GM12878 (cell line): ENCODE data around the gene OLR1. TPM values are rescaled to one million over a fixed set of nuclear protein-coding genes. Genes with fewer than 3 reads are reported as not detected.

Experiments
- ATAC-seq: fragments of 200-7000 bp; cut with Tn5 transposase; 3 replicates; pipeline ENCODE4 v1.9.1; 2020; ENCODE audit warnings: mild to moderate bottlenecking, moderate library complexity
- BruUV-seq: library from RNA; stranded (reverse); fragments of 400-500 nt; replicated peaks from 2 replicates; lab custom pipeline; 2021; lab: Mats Ljungman, UMichigan
- CTCF ChIA-PET: fragments of 300-600 bp; sonication (Branson Sonifier 250); formaldehyde crosslinking; extraction: SDS; loops from one replicate; lab custom pipeline; 2021; ENCODE audit warnings: inconsistent platforms; lab: Yijun Ruan, JAX
- POLR2A ChIA-PET: fragments of 350-600 bp; formaldehyde crosslinking; extraction: SDS; loops from one replicate; lab custom pipeline; 2021; ENCODE audit warnings: inconsistent platforms; lab: Charles Lee
- RAD21 ChIA-PET: fragments of 300-600 bp; sonication (Branson Sonifier 250); formaldehyde crosslinking; loops from one replicate; lab custom pipeline; 2023; ENCODE audit warnings: antibody characterized with exemption; ENCODE audit not compliant: unreplicated experiment; lab: Charles Lee
- SMC1A ChIA-PET: fragments of 300-600 bp; sonication (Branson Sonifier 250); formaldehyde crosslinking; loops from one replicate; lab custom pipeline; 2023; ENCODE audit not compliant: unreplicated experiment, uncharacterized antibody; lab: Charles Lee
- DNase-seq: peaks from one replicate; pipeline ENCODE4 v3.0.0-alpha.2; 2011; ENCODE audit warnings: low read depth, low spot score
- FAIRE-seq: peaks from 3 replicates; lab custom pipeline; 2011; peaks lifted over from hg19 to GRCh38; lab: Jason Lieb, UNC
- H2AFZ ChIP-seq: 2 replicates; pipeline ENCODE4 v1.6.0; 2011; ENCODE audit warnings: low read depth, low read length, control low read depth; ENCODE audit not compliant: control insufficient read depth
- H3K27ac ChIP-seq: 2 replicates; pipeline ENCODE4 v1.5.1; 2011; ENCODE audit warnings: control low read depth; ENCODE audit not compliant: control insufficient read depth, insufficient read depth
- H3K27me3 ChIP-seq, 2 experiments: replicated peaks in 1 of 2; 2 replicates each; pipeline versions ENCODE4 v1.6.0 to v1.6.1; 2011; ENCODE audit warnings: low read length in 1 of 2; ENCODE audit not compliant: control insufficient read depth in 2 of 2, insufficient read depth in 2 of 2
- H3K36me3 ChIP-seq, 2 experiments: 2 replicates each; pipeline ENCODE4 v1.5.1; 2011; ENCODE audit warnings: low read length in 1 of 2; ENCODE audit not compliant: control insufficient read depth in 2 of 2, insufficient read depth in 2 of 2
- H3K4me1 ChIP-seq: 2 replicates; pipeline ENCODE4 v1.6.1; 2011; ENCODE audit warnings: mild to moderate bottlenecking, low read length, moderate library complexity, mixed read lengths; ENCODE audit not compliant: control insufficient read depth, insufficient read depth
- H3K4me2 ChIP-seq: 2 replicates; pipeline ENCODE4 v1.6.0; 2011; ENCODE audit warnings: control low read depth; ENCODE audit not compliant: control insufficient read depth, insufficient read depth
- H3K4me3 ChIP-seq: fragments of 200-600 bp; sonication (generic); 2 replicates; pipeline ENCODE4 v1.5.1; 2016
- H3K79me2 ChIP-seq: 2 replicates; pipeline ENCODE4 v1.6.0; 2011; ENCODE audit warnings: low read length; ENCODE audit not compliant: control insufficient read depth, insufficient read depth
- H3K9ac ChIP-seq: 2 replicates; pipeline ENCODE4 v1.8.0; 2011; ENCODE audit warnings: low read length, control low read depth, mixed read lengths; ENCODE audit not compliant: control insufficient read depth, insufficient read depth
- H3K9me3 ChIP-seq: replicated peaks from 3 replicates; pipeline ENCODE4 v1.5.1; 2011; ENCODE audit warnings: mild to moderate bottlenecking, low read length; ENCODE audit not compliant: control insufficient read depth, insufficient read depth
- H4K20me1 ChIP-seq: 2 replicates; pipeline ENCODE4 v1.6.0; 2011; ENCODE audit not compliant: control insufficient read depth, insufficient read depth
- BCLAF1 ChIP-seq: fragments of 450-650 bp; IDR thresholded peaks from 2 replicates; pipeline ENCODE4 v1.6.1; 2017; ENCODE audit warnings: antibody characterized with exemption, mild to moderate bottlenecking, moderate library complexity
- LARP7 ChIP-seq: fragments of 450-650 bp; IDR thresholded peaks from 2 replicates; pipeline ENCODE4 v1.6.1; 2017; ENCODE audit warnings: mild to moderate bottlenecking
- NFXL1 ChIP-seq: fragments of 450-650 bp; IDR thresholded peaks from 2 replicates; pipeline ENCODE4 v1.6.1; 2017; ENCODE audit warnings: antibody characterized with exemption, mild to moderate bottlenecking, borderline replicate concordance
- NFYA ChIP-seq: IDR thresholded peaks from 2 replicates; pipeline ENCODE4 v1.6.1; 2011; ENCODE audit warnings: low read depth, mild to moderate bottlenecking, low read length, improper control_type of control experiment, borderline replicate concordance
- WGBS: methylation state at CpG from one replicate; pipeline ENCODE4 v1.1.6; 2016; ENCODE audit warnings: low lambda C conversion rate; ENCODE audit not compliant: insufficient replicate concordance, insufficient coverage; ENCODE audit errors: missing lambda C conversion rate; 5-methylcytosine and 5-hydroxymethylcytosine counted together
- in situ Hi-C: fragments of 300-500 bp; cut with MboI; formaldehyde crosslinking; loops from 9 replicates; pipeline ENCODE4 v1.14.3; 2018; ENCODE audit warnings: mixed read lengths
- intact Hi-C: fragments of 100-400 bp; cut with micrococcal nuclease; formaldehyde crosslinking; loops from one replicate; pipeline ENCODE4 v1.14.2; 2022; ENCODE audit not compliant: unreplicated experiment
- polyA plus RNA-seq, 11 experiments: library from polyadenylated mRNA; depleted of rRNA in 4 of 11; unstranded in 6 of 11; stranded (reverse) in 5 of 11; fragments of >200 nt; fragmentation: Nextera tagmentation in 4 of 11; fragmentation: Illumina TruSeq in 1 of 11; extraction: Ambion mirVana in 4 of 11; extraction: Trizol in 1 of 11; gene quantifications; 1 replicate in 1 of 11; 2 replicates in 10 of 11; pipeline versions ENCODE4 v1.2.1 to v1.2.3, GENCODE V29; 2011 to 2016; ENCODE audit warnings: inconsistent platforms in 2 of 11, missing spikeins in 2 of 11, low read depth in 1 of 11
- total RNA-seq, 4 experiments: library from RNA; depleted of rRNA in 3 of 4; stranded (reverse); fragments of >200 nt in 3 of 4; fragmentation: Illumina TruSeq in 1 of 4; extraction: Trizol in 1 of 4; gene quantifications; 2 replicates each; pipeline versions ENCODE4 v1.2.1 to v1.2.3, GENCODE V29; 2013 to 2021
- TF ChIP-seq, protein P1 (sequence below): fragments of 450-650 bp; IDR thresholded peaks from 2 replicates; pipeline ENCODE4 v1.6.1; 2018; ENCODE audit warnings: borderline replicate concordance, mild to moderate bottlenecking; ENCODE audit not compliant: partially characterized antibody

The OLR1 gene
- total and polyA plus RNA-seq, 10 of the 15 experiments (the other 5 are each of a cell fraction or from before 2014, with no cell fraction given), result 0.08 TPM; not detected in 9

- no peaks in the 10 kb centered on the region for H4K20me1 ChIP-seq
- no peak overlapping the region for H3K27ac ChIP-seq
- H3K4me3 ChIP-seq, result no peak overlapping the region
- intact Hi-C loops, result no loop called here
- no peaks in the 10 kb centered on the region for H3K4me1 ChIP-seq
- TF ChIP-seq NFXL1 (no peak), LARP7 (no peak), NFYA (no peak)
- TF ChIP-seq, protein P1, sequence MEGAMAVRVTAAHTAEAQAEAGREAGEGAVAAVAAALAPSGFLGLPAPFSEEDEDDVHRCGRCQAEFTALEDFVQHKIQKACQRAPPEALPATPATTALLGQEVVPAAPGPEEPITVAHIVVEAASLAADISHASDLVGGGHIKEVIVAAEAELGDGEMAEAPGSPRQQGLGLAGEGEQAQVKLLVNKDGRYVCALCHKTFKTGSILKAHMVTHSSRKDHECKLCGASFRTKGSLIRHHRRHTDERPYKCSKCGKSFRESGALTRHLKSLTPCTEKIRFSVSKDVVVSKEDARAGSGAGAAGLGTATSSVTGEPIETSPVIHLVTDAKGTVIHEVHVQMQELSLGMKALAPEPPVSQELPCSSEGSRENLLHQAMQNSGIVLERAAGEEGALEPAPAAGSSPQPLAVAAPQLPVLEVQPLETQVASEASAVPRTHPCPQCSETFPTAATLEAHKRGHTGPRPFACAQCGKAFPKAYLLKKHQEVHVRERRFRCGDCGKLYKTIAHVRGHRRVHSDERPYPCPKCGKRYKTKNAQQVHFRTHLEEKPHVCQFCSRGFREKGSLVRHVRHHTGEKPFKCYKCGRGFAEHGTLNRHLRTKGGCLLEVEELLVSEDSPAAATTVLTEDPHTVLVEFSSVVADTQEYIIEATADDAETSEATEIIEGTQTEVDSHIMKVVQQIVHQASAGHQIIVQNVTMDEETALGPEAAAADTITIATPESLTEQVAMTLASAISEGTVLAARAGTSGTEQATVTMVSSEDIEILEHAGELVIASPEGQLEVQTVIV, result no peak
- TF ChIP-seq, all 136 proteins: peak for 0
- Histone ChIP-seq H3K9me3 (no peaks in the 10 kb centered on the region; the same call in 2 of the 3 replicates), H3K79me2 (no peaks in the 10 kb centered on the region), H3K4me2 (no peak overlapping the region), H3K9ac (no peak overlapping the region), H3K27me3 (no peaks in the 10 kb centered on the region; a peak in 1 of 4 replicates), H2AFZ (no peak overlapping the region), H3K36me3 (no peaks in the 10 kb centered on the region)
- BruUV-seq, result no TSS peak
- no peak for FAIRE-seq
- 73% methylated on average over 3 of the region's 3 CpGs for WGBS
- ChIA-PET POLR2A (no interaction called here), CTCF (interaction anchor here (0.6 to 3.3 kb wide), 3 partner anchors 9 to 370 kb away, joined by 3 to 11 read pairs (median 6); partner anchors contain the start of gene CLEC7A), SMC1A (no interaction called here), RAD21 (no interaction called here)
- no peak for DNase-seq
- in situ Hi-C loops, result no loop called here
- no peak for ATAC-seq
Measured at GRCh38 chr12:10119066-10119465, 52.9 kb downstream of the OLR1 start.

GRCh38 chr12:10115890-10116289 is 56.0 kb downstream of the OLR1 start:
- ATAC-seq (no peak), FAIRE-seq (no peak), DNase-seq (no peak)
- 37% methylated on average over 7 of the region's 7 CpGs for WGBS
- in situ Hi-C loops, result no loop called here
- H3K4me1 ChIP-seq, result no peaks in the 10 kb centered on the region
- no peak overlapping the region for H3K9ac ChIP-seq
- H3K79me2 ChIP-seq, result no peaks in the 10 kb centered on the region
- TF ChIP-seq BCLAF1, result no peak
- H3K4me3 ChIP-seq, result no peak overlapping the region
- BruUV-seq, result no TSS peak
- no peak overlapping the region for H3K27ac ChIP-seq
- ChIA-PET SMC1A (interaction anchor here (1.3 kb wide), 1 partner anchor 19 kb away, joined by 4 read pairs; no protein-coding TSS in a partner anchor), RAD21 (no interaction called here), POLR2A (no interaction called here), CTCF (interaction anchor here (0.8 kb wide), 1 partner anchor 9 kb away, joined by 3 read pairs; no protein-coding TSS in a partner anchor)
- no peak overlapping the region for H3K4me2 ChIP-seq
- H4K20me1 ChIP-seq, result no peaks in the 10 kb centered on the region
- H2AFZ ChIP-seq, result no peak overlapping the region
- no peaks in the 10 kb centered on the region for H3K36me3 ChIP-seq
- intact Hi-C loops, result no loop called here
- no peaks in the 10 kb centered on the region for H3K9me3 ChIP-seq
- no peaks in the 10 kb centered on the region for H3K27me3 ChIP-seq
